HFFc6 (cell line): ENCODE data around the gene MAGI3. TPM values are rescaled to one million over a fixed set of nuclear protein-coding genes. Genes with fewer than 3 reads are reported as not detected.
A peak's percentile ranks its signal among the peaks of the same experiment; 100 is the strongest.

Source experiments
- DNase-seq: peaks from one replicate; pipeline ENCODE4 v3.0.0-alpha.2; 2018
- H3K27ac Mint-ChIP-seq: 2 replicates; pipeline ENCODE4 v1.8.0; 2020; ENCODE audit warnings: mild to moderate bottlenecking, mixed read lengths
- H3K27me3 Mint-ChIP-seq: 2 replicates; pipeline ENCODE4 v1.8.0; 2021; ENCODE audit warnings: mild to moderate bottlenecking, moderate library complexity, mixed read lengths; ENCODE audit not compliant: insufficient read depth
- H3K36me3 Mint-ChIP-seq: 2 replicates; pipeline ENCODE4 v1.8.0; 2021; ENCODE audit warnings: low read depth, mixed read lengths
- H3K4me1 Mint-ChIP-seq: 2 replicates; pipeline ENCODE4 v1.8.0; 2020; ENCODE audit warnings: low read depth, mixed read lengths
- H3K4me3 Mint-ChIP-seq: 2 replicates; pipeline ENCODE4 v1.8.0; 2020; ENCODE audit warnings: mild to moderate bottlenecking, moderate library complexity, mixed read lengths
- H3K9me3 Mint-ChIP-seq: 2 replicates; pipeline ENCODE4 v1.8.0; 2020; ENCODE audit warnings: mild to moderate bottlenecking, mixed read lengths
- CTCF ChIP-seq: fragments of 200-600 bp; sonication (generic); IDR thresholded peaks from 2 replicates; pipeline ENCODE4 v1.5.0; 2021; ENCODE audit warnings: antibody characterized with exemption, mild to moderate bottlenecking
- total RNA-seq, 6 experiments: library from RNA; stranded (reverse); fragmentation: NEBNext Ultra II Directional; extraction: Animal tissue kit (Norgen Biotek cat#: 25700); gene quantifications; 2 replicates in 1 of 6; 3 replicates in 5 of 6; pipeline ENCODE4 v1.2.3, GENCODE V29; 2021

The MAGI3 gene
- total RNA-seq, 6 experiments from 2014 or later, result 5.1 to 8.2 (median 7.6) TPM

- H3K4me3 Mint-ChIP-seq, result no peak overlapping the region
- no peaks in the 10 kb centered on the region; the same call in 1 of the 2 replicates for H3K9me3 Mint-ChIP-seq
- H3K4me1 Mint-ChIP-seq, result peaks cover 53% of the 10 kb centered on the region
- H3K36me3 Mint-ChIP-seq, result peaks cover 6% of the 10 kb centered on the region; the same call in 1 of the 2 replicates
- H3K27ac Mint-ChIP-seq, result peak overlapping the region; percentile 97; the same call in 1 of the 2 replicates
- no peak for TF ChIP-seq CTCF
- no peak for DNase-seq
- no peaks in the 10 kb centered on the region for H3K27me3 Mint-ChIP-seq
Measured at GRCh38 chr1:113543110-113543509, 152.8 kb downstream of the MAGI3 start.

DNA sequence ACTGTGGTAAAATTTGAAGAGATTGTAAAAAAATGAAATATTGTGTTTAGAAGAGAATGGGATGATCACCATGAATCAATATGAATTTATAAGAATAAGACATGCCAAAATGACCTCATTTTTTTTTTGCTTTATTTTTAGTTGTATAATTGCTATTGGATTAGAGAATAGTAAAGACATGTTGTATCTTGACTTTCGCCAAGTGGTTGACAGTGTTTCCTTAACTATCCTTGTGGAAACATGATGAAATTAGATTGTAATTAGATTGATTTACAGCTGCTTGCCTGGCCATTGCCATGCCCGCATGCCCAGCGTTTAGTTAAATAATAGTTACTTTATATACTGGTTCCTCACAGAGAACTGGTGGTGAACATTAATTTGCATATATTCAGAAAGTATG is 154.9 kb downstream of the MAGI3 start:
- H3K4me3 Mint-ChIP-seq, result no peak overlapping the region
- H3K27me3 Mint-ChIP-seq, result peaks cover 2% of the 10 kb centered on the region
- no peak overlapping the region for H3K27ac Mint-ChIP-seq
- no peaks in the 10 kb centered on the region for H3K9me3 Mint-ChIP-seq
- peaks cover 43% of the 10 kb centered on the region for H3K4me1 Mint-ChIP-seq
- no peak for TF ChIP-seq CTCF
- DNase-seq, result no peak
- H3K36me3 Mint-ChIP-seq, result peaks cover 6% of the 10 kb centered on the region; the same call in 1 of the 2 replicates

GRCh38 chr1:113545626-113546025 is 155.3 kb downstream of the MAGI3 start:
- H3K27me3 Mint-ChIP-seq, result peaks cover 2% of the 10 kb centered on the region
- H3K36me3 Mint-ChIP-seq, result peaks cover 4% of the 10 kb centered on the region; the same call in 1 of the 2 replicates
- no peaks in the 10 kb centered on the region for H3K9me3 Mint-ChIP-seq
- no peak overlapping the region for H3K4me3 Mint-ChIP-seq
- no peak for TF ChIP-seq CTCF
- no peak for DNase-seq
- H3K27ac Mint-ChIP-seq, result no peak overlapping the region
- peaks cover 39% of the 10 kb centered on the region for H3K4me1 Mint-ChIP-seq

GRCh38 chr1:113551728-113552127 is 161.4 kb downstream of the MAGI3 start:
- TF ChIP-seq CTCF, result no peak
- peak overlapping the region; percentile 1; the same call in 1 of the 2 replicates for H3K27ac Mint-ChIP-seq
- peaks cover 2% of the 10 kb centered on the region for H3K27me3 Mint-ChIP-seq
- DNase-seq, result no peak
- H3K4me1 Mint-ChIP-seq, result peaks cover 24% of the 10 kb centered on the region
- H3K4me3 Mint-ChIP-seq, result no peak overlapping the region
- H3K9me3 Mint-ChIP-seq, result no peaks in the 10 kb centered on the region
- peaks cover 8% of the 10 kb centered on the region; the same call in 1 of the 2 replicates for H3K36me3 Mint-ChIP-seq

DNA sequence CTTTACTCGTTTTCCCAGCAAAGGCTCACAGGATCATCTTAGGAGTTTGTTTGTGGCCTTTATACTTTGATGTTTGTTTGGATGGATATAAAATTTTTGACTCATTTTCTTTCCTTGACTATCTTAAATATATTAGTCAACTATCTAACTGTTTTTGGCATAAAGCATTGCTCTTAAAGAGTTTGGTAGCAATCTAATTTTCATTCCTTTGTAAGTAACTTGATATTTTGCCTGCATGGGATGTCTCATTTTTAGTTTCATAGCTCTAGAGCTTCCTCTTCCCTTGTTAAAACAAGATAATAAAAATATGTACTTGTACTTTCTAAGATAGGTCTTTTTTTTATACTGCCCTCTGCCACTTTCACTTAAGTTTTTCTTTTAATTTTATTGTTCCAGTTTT is 161.9 kb downstream of the MAGI3 start:
- no peak for DNase-seq
- Mint-ChIP-seq H3K27ac (peak overlapping the region; percentile 12), H3K4me1 (peaks cover 24% of the 10 kb centered on the region), H3K9me3 (no peaks in the 10 kb centered on the region), H3K36me3 (peaks cover 8% of the 10 kb centered on the region; the same call in 1 of the 2 replicates), H3K27me3 (peaks cover 2% of the 10 kb centered on the region), H3K4me3 (no peak overlapping the region)
- no peak for TF ChIP-seq CTCF

DNA sequence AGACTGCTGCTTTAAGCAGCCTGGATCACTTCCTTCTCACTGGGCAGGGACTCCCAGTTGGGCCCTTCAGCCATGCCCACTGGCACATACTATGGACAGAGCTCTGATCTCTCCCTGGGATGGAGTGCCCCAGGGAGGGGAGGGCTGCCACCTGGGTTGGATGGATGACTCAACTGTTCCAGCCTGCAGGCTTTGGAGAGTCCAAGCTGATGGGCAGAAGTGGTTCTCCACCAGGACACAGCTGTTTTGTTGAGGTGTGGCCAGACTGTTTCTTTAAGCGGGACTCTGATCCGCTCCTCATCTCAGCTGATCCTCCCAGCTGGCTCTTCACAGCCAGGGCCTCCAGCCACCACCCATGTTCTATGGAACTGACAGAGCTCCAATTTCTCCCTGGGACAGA is 166.9 kb downstream of the MAGI3 start:
- Mint-ChIP-seq H3K27ac (no peak overlapping the region), H3K9me3 (peaks cover 11% of the 10 kb centered on the region), H3K27me3 (no peaks in the 10 kb centered on the region; the same call in 1 of the 2 replicates), H3K36me3 (peaks cover 41% of the 10 kb centered on the region), H3K4me1 (peaks cover 10% of the 10 kb centered on the region), H3K4me3 (no peak overlapping the region)
- no peak for DNase-seq
- no peak for TF ChIP-seq CTCF
